ENCODE data around the gene MAGEA9B.
"Not testable (repeated sequence)": the region's sequence is repeated elsewhere in the genome, so short reads cannot be mapped to it uniquely, and the experiment has no call there.

DNA sequence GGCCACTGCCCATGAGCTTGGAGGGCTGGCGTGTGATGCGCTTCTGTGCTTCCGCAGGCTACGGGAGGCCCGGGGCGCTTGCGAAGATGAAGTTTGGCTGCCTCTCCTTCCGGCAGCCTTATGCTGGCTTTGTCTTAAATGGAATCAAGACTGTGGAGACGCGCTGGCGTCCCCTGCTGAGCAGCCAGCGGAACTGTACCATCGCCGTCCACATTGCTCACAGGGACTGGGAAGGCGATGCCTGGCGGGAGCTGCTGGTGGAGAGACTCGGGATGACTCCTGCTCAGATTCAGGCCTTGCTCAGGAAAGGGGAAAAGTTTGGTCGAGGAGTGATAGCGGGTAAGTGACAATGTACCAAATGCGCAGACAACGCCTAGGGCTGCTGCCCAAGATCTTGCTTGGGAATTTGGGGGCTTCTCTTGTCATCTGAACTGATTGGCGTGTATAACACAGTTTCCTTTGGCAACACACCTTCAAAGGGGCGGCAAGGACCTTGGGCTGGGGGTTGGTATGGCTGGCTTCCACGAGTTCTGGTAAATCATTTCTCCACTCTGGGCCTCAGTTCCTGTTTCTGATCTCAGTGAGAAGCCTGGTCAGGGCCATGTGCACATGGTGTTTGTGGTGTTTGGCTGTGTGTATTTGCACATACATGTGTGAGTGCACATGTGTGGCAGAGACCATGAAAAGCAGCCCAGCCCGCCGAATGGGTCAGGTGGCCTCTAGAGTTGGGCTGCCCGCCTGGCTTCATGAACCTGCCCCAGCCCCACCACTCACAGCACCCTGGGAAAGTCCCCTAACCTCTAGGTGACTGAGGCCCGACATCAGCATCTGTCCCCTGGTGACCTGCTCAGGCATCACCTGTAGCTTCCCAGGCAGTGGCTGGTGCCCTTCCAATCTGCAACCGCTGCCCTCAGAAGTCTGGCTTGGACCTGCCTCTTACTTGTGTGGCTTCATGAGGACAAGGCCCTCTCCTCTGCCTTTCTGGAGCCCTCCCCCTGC lies 41.4 kb downstream of the MAGEA9B start:
- TF ChIP-seq, protein P1, sequence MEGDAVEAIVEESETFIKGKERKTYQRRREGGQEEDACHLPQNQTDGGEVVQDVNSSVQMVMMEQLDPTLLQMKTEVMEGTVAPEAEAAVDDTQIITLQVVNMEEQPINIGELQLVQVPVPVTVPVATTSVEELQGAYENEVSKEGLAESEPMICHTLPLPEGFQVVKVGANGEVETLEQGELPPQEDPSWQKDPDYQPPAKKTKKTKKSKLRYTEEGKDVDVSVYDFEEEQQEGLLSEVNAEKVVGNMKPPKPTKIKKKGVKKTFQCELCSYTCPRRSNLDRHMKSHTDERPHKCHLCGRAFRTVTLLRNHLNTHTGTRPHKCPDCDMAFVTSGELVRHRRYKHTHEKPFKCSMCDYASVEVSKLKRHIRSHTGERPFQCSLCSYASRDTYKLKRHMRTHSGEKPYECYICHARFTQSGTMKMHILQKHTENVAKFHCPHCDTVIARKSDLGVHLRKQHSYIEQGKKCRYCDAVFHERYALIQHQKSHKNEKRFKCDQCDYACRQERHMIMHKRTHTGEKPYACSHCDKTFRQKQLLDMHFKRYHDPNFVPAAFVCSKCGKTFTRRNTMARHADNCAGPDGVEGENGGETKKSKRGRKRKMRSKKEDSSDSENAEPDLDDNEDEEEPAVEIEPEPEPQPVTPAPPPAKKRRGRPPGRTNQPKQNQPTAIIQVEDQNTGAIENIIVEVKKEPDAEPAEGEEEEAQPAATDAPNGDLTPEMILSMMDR (IDR thresholded peaks at IDR 0.05; ENCODE audit: borderline replicate concordance, extremely low read depth, low read length, poor library complexity, severe bottlenecking) = peak; percentile 22
- not testable (repeated sequence) for TF ChIP-seq EZH2 (IDR thresholded peaks at IDR 0.05; ENCODE audit: borderline replicate concordance, low read depth, low read length, severe bottlenecking)
